GM19397 (cell line): Measurements from ENCODE around the gene GPS1.

Experiments
- ATAC-seq: cut with Tn5 transposase; IDR thresholded peaks from one replicate; pipeline ENCODE4 v1.9.1; 2021; ENCODE audit warnings: mild to moderate bottlenecking, moderate library complexity; ENCODE audit not compliant: unreplicated experiment

Gene GPS1

DNA sequence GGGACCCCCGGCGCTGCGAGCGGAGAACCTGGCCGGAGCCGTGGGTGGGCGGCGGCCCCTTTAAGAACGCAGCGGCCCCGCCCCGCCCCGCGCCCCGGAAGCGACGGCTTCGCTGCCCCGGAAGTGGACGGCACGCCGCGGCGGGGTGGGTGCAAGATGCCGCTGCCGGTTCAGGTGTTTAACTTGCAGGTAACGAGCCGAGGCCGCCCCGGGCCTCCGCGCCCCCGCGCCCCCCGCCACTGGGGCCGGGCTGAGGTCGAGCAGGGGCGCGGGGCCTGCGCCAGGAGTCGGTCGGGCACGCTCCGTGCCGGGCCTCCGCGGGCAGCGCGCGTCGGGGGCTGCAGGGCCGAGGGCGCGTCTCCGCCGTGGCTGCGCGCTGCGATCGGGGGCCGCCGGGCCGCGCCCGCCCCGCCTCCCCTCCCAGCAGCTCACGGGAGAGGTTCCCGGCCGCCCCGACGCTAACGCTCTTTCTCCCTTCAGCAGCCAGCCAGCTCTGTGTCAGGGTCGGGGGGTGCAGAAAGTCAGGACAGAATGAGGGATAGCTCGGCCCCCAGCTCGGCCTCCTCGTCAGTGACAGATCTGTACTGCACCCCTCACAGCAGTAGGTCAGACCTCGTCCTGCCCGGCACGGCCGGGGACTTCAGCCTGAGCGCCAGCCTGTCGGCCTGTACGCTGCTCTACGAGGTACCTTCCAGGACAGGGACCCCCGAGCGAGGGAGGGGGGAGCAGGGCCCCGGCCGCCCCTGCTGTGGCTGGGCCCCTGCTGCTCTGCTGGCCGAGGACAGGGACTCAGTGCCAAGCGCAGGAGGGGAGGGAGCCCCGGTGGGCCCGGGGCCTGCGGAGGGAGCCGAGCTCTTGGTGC, at the start of gene GPS1, which contains the start of gene RFNG:
TSS of gene GPS1 (plus strand) at position 123 of the 862 bp plus-strand sequence. CDS start at position 157, 34 bp downstream.
TSS of gene RFNG (minus strand) at position 36 of the 862 bp plus-strand sequence. CDS start 45 bp downstream, outside the sequence.
- peak; percentile 60 for ATAC-seq

DNA sequence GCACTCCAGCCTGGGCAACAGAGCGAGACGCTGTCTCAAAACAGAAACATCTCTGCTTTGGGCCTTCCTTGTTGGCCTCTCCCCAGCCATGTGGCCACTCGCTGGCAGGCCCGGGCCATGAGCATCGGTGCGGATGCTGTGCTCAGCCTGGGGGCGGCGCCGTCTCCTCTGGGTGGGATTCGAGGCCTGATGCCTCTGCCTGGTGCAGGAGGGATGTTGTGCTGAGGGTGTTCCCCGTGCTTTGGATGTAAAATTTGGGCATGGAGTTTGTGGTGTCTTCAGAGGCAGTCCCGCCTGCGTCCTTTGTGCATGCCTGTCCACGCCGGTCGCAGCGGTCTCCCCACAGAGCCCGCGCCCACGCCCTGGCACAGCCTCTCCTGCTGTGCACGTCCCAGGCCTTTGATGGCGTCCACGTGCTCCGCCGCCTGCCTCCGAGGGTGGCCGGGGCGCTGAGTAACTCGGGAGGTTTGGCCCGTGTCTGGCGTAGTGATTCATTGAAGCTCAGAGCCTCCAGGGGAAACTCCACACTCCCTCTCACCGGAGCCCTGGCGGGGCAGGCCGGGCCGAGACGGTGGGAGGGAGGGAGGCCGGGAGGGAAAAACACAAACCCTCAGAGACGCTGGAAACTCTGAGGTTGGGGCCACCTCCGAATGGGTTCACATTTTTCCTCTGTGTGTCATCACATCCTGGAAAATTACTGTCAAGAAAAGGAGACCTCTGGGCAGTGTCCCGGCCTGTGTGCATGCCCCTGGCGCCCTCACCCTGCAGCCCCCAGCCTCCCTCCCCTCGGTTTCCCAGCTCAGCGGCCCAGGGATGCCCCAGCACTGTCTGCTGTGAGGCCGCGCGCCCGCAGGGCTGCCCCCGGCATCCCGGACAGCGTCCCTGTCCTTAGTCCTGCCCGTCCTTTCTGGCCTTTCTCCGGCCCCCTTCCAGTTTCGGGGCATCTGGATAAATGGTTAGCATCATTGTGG, 48.0 kb upstream of the GPS1 start:
- ATAC-seq = no peak

DNA sequence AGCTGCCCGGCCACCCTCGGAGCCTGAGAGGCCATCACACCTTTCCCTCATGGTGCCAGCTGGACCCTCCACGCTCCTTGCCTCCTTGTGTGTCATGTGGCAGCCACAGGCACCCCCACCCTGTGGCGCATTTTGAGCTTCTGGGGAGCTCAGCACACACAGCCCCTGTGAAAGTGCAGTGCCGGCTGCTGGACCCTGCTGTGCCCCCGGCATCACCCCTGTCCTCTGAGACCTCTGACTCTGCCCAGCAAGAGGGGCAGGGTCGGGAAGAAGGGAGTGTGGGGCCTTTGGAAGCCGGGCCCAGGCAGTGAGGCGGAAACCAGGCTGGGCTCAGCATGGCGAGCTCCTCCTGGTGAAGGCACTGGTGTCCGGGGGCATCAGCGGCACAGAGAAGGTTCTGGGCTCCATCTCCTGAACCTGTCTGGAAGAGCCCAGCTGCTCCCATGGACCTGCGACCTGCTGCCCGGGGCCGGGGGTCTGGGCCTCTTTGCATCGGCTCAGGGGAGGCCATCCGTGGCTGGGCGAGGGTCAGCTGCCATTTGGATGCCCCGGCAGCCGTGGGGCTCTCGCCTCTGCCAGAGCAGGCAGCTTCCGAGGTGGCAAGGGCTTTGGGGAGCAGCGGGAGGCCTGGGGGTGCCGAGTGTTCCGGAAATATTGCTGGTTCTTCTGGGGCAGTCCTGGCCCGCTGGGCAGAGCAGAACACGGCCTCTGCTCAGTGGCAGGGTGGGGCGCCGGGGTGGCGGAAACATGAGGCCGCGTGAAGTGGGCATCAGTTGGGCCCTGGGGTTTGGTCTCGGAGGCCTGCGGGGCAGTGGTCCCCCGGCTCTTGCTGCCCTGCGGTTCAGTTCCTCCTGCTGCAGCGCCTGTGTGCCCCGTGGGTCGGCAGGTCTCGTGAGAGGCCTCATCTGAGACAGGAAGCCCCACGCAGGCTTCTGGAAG, 46.9 kb upstream of the GPS1 start:
- no peak for ATAC-seq

DNA sequence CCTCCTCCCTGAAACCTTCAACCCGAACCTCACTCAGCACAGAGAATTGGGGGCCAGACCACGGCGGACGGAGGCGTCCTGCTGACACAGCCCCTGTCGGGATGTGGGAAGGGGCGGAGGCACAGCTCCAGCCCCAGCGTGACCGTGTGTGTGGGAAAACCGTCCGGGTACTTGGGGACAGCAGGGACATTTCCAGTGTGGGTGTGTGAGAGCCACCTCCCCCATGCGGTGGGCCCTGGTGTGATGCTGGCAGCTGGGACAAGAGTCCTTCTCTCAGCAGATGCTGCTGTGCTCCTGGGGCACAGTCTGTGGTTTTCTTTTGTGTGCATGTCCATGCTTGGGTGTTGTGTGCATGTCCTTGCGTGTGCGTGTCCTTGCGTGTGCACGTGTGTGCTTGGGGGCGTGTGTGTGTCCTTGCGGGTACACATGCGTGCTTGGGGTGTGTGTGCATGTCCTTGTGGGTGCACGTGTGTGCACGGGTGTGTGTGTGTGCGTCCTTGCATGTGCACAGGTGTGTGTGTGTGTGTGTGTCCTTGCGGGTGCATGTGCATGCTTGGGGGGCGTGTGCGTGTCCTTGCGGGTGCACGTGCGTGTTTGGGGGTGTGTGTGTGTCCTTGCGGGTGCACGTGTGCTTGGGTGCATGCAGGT, 45.9 kb upstream of the GPS1 start:
- no peak for ATAC-seq

DNA sequence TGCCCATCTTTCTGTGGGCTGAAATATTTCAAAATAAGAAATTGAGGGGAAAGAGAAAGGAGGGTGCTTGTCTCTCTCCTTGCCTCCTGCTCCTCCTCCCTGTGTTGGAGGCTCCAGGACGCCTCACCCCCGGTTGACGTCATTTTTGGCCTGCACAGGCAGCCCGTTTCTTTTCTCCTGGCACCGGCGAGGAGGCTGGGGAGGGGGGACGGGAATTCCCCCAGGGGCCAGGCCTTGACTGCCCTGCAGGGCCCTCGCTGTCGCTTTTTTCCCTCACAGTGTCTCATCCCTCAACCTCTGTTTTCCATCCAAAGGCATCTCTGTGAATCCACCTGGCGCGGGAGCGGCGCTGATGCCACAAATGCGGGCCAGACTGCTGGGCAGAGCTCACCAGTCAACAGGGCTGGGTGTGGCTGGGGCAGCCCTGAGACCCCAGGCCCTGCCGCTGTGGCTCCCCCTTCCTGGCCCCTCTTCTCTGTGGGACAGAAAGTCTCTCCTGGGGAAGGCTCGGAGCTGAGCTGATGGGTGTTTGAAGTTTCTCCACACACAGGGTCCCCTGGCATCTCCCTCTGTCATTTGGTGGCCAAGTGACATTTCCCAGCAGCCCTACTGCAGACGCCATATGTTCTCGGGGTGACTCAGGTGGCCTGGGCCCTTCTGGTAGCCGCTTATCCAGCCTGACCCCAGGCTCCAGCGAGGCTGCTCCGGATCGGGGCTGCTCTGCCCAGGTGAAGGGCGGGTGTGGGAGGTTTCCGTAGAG, 45.0 kb upstream of the GPS1 start:
- ATAC-seq = no peak

DNA sequence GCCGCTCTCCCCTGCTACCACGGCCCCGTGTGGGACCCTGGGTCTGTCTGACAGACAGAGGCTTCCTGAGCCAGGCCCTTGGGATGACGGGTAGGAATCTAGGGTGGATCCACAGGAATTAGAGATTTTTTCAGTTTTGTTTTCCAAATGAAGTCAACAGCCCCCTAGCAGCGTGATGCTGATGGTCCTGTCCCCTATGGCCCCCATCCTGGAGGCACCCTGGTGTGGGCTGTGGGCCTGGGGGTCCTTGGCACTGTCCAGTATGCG, 44.5 kb upstream of the GPS1 start:
- no peak for ATAC-seq

DNA sequence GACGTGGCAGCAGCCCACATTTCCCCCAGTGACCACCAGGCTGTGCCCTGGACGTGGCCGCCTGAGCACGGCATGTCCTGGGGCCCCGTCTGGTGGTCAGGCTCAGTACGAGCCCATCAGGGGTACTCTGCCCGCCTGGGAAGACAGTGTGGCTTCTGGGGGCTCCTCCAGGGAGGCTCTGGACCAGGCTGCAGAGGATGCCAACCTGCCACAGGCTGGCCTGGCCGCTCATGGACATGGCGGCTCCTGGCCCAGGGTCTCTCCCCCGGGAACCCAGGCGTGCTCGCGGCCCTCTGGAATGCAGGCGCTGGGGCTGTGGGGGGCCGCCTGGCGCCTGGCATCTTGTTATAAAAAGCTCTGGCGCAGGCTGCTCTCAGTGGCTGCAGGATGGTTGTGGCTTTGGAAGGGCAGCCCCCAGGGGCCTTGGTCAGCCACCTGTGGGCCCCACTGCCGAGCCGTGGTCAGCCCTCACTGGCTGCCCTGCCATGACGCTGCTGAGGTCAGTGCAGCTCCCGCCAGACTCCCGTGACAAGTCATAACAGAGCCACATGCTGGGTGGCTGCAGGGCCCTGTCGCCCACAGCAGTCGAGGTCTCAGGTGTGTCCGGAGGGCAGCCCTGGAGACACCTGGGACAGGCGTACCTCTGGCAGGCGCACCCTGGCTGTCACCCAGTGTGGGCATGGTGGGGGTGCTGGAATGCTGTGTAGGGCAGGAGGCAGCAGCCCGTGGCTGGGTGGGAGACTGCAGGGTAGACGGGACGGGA, 44.0 kb upstream of the GPS1 start:
- no peak for ATAC-seq

DNA sequence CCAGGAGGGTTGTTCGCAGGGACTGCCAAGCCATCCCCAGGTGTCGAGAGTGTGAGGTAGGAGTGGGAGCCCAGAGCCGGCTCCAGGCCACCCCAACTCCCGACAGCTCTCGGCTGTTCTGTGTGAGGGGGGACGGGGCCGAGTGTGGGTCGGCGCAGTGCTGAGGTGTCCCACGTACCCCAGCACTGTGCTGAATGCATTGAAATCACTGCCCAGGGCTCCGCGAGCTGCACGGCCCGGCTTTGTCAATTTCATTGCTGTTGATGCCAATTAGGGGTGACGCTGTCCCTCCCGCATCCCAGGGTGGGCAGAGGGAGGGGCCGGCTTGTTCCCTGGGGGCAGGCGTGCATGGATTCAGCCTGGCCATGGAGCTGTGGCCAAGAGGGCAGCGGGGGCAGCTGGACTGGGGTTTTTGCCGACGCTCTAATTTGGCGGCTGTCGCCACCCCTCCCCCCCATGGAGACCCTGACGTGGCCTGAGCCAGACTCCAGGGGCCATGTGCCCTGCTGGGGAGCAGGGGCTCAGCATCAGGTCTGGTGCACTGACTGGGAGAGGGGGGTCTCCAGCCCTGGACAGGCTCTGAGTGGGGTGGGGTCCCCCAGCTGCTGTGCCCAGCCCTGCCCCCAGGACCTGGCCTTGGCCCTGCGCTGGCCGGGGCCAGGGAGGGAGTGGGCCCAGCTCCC, 43.3 kb upstream of the GPS1 start:
- ATAC-seq = no peak

DNA sequence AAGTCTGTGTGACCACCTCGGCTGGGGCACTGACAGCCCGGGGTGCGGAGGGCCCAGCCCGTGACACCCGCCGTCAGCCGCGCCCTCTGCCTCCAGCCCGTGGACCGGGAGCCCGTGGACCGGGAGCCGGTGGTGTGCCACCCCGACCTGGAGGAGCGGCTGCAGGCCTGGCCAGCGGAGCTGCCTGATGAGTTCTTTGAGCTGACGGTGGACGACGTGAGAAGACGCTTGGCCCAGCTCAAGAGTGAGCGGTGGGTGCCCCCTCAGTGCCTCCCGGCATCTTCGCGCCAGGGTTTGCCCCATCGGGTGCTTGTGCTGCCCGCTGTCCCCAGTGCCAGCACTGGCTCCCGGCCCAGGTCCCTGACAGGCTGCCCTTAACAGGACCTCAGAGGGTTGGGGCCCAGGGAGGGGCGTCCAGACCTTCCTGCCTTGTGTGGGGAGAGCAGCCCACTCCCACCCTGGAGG, 42.7 kb upstream of the GPS1 start:
- no peak for ATAC-seq

DNA sequence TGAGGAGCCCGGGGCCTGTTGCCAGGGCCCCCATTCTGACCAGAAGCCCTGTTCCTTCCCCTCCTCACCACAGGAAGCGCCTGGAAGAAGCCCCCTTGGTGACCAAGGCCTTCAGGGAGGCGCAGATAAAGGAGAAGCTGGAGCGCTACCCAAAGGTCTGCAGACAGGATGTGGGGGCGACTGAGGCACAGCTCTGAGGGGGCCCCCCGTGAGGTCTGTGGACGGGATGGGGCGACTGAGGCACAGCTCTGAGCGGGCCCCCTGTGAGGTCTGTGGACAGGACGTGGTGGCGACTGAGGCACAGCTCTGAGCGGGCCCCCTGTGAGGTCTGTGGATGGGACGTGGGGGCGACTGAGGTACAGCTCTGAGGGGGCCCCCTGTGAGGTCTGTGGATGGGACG, 42.3 kb upstream of the GPS1 start:
- ATAC-seq = no peak

DNA sequence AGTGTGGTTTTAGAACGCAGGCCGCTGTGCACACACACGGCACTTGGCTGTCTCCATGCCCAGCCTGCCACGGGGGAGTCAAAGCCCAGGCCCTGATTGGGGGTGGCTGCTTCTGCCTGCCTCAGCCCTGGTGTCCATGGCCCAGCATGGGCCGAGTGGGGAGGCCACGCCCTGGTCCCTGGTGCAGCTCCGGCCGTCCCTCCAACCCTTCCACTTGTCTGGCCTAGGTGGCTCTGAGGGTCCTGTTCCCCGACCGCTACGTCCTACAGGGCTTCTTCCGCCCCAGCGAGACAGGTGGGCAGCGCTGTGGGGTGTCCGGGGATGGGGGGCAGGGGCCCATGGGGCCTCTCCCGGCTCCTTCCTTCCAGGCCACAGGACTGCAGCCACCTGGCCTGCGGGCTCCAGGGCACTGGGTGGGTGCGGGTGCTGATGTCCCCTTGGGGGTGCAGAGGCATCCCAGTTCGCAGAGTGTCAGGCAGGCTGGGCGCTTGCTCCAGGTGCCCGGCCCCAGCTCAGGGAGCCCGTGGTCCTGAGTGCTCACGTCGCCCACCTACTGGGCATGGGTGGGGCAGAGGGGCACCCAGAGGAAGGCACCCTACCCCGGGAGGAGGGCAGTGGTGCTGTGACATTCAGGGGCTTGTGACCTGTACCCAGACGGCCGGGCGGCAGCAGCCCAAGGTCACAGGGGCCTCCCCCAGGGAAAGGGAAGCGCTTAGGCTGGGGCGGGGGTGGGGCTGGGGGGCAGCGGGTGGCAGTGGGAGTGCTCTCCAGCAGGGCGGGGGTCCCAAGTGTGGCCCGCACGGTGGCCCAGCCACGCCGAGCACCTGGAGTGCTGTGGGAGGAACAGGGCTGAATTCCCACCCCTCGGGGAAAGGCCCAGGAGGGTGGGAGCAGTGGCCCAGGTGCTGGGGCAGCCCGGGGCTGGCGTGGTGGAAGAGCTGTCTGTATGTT, 40.8 kb upstream of the GPS1 start:
- ATAC-seq = no peak

DNA sequence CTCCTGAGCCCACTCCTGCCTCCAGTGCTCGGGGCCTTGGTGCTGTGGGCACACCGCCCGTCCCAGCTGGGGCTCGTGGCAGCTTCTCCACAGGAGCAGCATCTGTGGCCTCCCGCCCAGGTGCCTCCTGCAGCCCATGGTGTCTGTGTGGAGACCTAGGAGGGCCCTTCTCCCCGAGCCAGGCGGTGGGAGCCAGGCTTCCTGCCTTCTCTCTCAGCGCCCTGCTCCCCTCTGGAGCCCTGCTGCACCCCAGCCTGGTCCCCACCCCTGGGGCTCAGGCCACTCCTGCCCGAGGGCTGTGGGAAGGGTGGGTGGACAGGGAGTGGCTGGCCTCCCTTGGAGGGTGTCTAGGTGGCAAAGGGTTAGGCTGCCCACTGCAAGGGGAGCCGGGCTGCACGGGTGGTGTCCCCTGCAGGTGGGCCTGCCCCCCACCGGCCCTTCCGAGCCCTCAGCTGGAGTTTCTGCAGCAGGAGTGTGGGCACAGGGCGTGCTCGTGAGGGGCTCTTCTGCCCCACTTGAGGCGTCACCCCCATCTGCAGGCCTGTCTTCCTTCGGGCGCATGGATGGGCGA, 40.0 kb upstream of the GPS1 start:
- no peak for ATAC-seq

DNA sequence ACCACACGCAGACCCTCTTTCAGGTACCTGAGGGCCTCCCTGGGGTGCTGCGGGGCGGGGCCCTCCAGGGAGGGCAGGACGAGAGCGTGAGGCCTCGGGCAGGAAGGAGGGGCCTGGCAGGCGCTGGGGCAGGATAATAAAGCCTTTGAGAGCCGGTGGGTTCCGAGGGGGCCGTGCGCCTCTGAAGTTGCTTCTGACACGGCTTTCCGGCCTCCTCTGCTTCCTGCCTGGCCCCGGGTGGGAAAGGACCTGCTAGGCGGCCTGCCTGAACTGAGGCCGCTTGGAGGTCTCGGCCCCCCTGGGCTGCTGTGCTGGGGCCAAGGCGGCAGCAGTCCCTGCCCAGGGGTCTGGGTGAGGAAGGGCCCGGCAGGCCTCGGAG, 39.4 kb upstream of the GPS1 start:
- no peak for ATAC-seq

DNA sequence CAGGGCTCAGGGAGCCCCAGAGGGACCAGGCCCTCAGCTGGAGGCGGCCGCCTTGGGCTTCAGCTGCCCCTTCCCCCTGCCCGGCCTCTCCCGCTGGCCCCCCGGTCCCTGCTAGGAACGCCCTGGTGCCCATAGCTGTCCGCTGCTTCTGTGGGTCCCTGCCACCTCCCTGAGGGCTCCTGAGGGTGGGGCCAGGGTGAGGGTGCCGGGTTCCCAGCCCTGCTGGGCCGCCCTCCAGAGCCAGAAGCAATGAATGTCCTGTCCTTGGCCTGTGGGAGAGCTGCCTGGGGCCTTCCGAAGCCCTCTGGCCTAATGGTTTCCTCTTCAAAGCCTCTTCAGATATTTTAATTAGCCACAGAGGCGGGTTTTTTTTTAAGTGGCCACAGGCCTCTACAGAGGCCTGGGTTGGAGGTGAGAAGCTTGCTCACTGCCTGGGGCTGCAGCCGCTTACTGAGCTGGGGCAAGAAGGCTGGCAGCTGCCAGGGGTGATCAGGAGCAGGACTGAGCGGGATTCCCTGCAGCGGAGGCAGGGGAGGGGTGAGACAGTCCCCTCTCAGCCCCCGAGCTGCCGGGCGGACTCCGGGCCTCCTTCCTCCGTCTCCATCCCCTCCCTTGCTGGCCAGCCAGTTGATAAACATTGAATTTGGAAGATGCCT, 38.9 kb upstream of the GPS1 start:
- no peak for ATAC-seq

DNA sequence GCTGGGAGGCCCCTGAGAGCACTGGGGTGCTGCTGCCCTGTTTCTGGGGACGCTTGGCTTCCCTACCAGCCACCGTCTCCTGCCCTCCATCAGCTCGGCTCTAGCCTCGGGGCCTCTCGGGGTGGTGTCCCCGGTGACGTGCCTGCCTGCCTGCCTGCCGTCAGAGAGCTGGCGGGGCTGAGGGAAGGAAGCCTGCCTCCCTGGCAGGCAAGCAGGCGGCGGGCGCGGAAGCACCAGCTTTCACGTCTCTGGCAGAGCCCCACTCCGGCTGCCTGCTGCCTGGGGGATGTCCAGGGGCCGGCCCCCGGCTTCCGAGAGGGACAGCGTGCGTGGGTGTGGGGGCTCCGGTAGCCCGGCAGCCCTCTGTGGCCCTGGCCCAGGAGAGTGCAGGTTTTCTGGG, 38.4 kb upstream of the GPS1 start:
- no peak for ATAC-seq

DNA sequence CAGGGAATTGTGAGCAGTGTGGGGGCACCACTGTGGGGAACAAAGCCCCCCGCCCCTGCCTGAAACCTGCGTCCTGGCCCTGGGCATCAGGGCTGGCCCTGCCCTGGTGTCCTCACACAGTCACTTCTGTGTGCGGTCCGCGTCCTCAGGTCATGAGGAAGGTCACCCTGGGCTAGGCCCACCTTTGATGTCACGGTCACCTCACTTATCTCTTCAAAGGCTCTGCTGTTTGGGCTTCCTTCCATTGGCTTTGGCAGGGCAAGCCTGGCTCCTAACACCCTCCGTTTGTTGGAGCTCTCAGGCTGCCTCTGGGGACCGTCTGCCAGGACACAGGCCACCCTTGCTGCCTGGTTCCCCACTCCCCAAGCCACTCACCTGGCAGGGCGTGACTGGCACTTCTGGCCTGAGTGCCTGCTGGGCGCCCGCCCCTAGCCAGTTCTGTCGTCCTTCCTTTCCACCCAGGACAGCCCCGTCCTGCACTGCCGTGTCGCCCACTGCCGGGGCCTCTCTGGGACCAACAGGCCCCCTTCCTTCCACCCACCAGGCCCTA, 37.9 kb upstream of the GPS1 start:
- ATAC-seq = no peak
